Nephron (organoid): ENCODE results near the gene LHFPL4.
"Not testable (repeated sequence)": the region's sequence is repeated elsewhere in the genome, so short reads cannot be mapped to it uniquely, and the experiment has no call there.

ENCODE experiments used
- H3K27ac Mint-ChIP-seq, 3 experiments: 2 replicates each; pipeline ENCODE4 v1.8.0; 2020; ENCODE audit warnings: mixed read lengths in 3 of 3, mild to moderate bottlenecking in 2 of 3, moderate library complexity in 1 of 3
- H3K27me3 Mint-ChIP-seq: 2 replicates; pipeline ENCODE4 v1.8.0; 2021; ENCODE audit warnings: low read depth, mild to moderate bottlenecking, moderate library complexity, mixed read lengths
- H3K36me3 Mint-ChIP-seq: 2 replicates; pipeline ENCODE4 v1.8.0; 2020; ENCODE audit warnings: low read depth, mixed read lengths
- H3K4me1 Mint-ChIP-seq: 2 replicates; pipeline ENCODE4 v1.8.0; 2020; ENCODE audit warnings: mixed read lengths
- H3K4me3 Mint-ChIP-seq, 3 experiments: 2 replicates each; pipeline ENCODE4 v1.8.0; 2020; ENCODE audit warnings: mild to moderate bottlenecking in 3 of 3, mixed read lengths in 3 of 3, moderate library complexity in 2 of 3
- H3K9me3 Mint-ChIP-seq: 2 replicates; pipeline ENCODE4 v1.8.0; 2020; ENCODE audit warnings: mixed read lengths
- CTCF ChIP-seq, 3 experiments: fragments of 200-600 bp; sonication (generic); IDR thresholded peaks; one replicate each; pipeline ENCODE4 v1.5.0; 2021; ENCODE audit warnings: antibody characterized with exemption in 3 of 3; ENCODE audit not compliant: unreplicated experiment in 3 of 3

LHFPL4 gene

GRCh38 chr3:9569054-9569453, 15.4 kb upstream of the LHFPL4 start:
- Mint-ChIP-seq H3K4me1 (no peaks in the 10 kb centered on the region), H3K4me3 (no peak overlapping the region), H3K27me3 (peaks cover 6% of the 10 kb centered on the region), H3K27ac (no peak overlapping the region), H3K9me3 (peaks cover 18% of the 10 kb centered on the region), H3K36me3 (no peaks in the 10 kb centered on the region)
- TF ChIP-seq CTCF (IDR thresholded peaks at IDR 0.05; ENCODE audit: unreplicated experiment in 3 of 3) = no peak

GRCh38 chr3:9565316-9565715, 11.7 kb upstream of the LHFPL4 start:
- Mint-ChIP-seq H3K36me3 (no peaks in the 10 kb centered on the region), H3K4me3 (no peak overlapping the region), H3K27me3 (no peaks in the 10 kb centered on the region), H3K27ac (no peak overlapping the region), H3K9me3 (peaks cover 20% of the 10 kb centered on the region), H3K4me1 (no peaks in the 10 kb centered on the region)
- no peak for TF ChIP-seq CTCF (IDR thresholded peaks at IDR 0.05; ENCODE audit: unreplicated experiment in 3 of 3)

GRCh38 chr3:9563851-9564250, 10.2 kb upstream of the LHFPL4 start:
- no peak for TF ChIP-seq CTCF (IDR thresholded peaks at IDR 0.05; ENCODE audit: unreplicated experiment in 3 of 3)
- H3K27ac Mint-ChIP-seq = no peak overlapping the region
- H3K4me1 Mint-ChIP-seq = no peaks in the 10 kb centered on the region
- no peaks in the 10 kb centered on the region for H3K36me3 Mint-ChIP-seq
- H3K4me3 Mint-ChIP-seq = no peak overlapping the region
- peaks cover 20% of the 10 kb centered on the region for H3K9me3 Mint-ChIP-seq
- no peaks in the 10 kb centered on the region for H3K27me3 Mint-ChIP-seq

DNA sequence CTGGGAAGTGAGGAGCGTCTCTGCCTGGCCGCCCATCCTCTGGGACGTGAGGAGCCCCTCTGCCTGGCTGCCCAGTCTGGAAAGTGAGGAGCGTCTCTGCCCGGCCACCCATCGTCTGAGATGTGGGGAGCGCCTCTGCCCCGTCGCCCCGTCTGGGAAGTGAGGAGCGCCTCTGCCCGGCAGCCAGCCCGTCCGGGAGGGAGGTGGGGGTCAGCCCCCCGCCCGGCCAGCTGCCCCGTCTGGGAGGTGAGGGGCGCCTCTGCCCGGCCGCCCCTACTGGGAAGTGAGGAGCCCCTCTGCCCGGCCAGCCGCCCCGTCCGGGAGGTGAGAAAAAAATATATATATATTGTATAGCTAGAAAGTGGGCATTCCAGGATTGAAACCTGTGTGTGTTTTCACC, 6.4 kb upstream of the LHFPL4 start:
- H3K27me3 Mint-ChIP-seq = peaks cover 26% of the 10 kb centered on the region
- H3K36me3 Mint-ChIP-seq, H3K9me3 Mint-ChIP-seq, H3K4me3 Mint-ChIP-seq, H3K27ac Mint-ChIP-seq, H3K4me1 Mint-ChIP-seq: not testable (repeated sequence)

GRCh38 chr3:9553948-9554513, 409 bp upstream of the LHFPL4 start:
- TF ChIP-seq CTCF (IDR thresholded peaks at IDR 0.05; ENCODE audit: unreplicated experiment in 3 of 3) = no peak
- no peaks in the 10 kb centered on the region for H3K9me3 Mint-ChIP-seq
- no peak overlapping the region for H3K27ac Mint-ChIP-seq
- H3K27me3 Mint-ChIP-seq = peaks cover 68% of the 10 kb centered on the region
- no peaks in the 10 kb centered on the region for H3K36me3 Mint-ChIP-seq
- H3K4me3 Mint-ChIP-seq = no peak overlapping the region
- H3K4me1 Mint-ChIP-seq = peaks cover 4% of the 10 kb centered on the region

DNA sequence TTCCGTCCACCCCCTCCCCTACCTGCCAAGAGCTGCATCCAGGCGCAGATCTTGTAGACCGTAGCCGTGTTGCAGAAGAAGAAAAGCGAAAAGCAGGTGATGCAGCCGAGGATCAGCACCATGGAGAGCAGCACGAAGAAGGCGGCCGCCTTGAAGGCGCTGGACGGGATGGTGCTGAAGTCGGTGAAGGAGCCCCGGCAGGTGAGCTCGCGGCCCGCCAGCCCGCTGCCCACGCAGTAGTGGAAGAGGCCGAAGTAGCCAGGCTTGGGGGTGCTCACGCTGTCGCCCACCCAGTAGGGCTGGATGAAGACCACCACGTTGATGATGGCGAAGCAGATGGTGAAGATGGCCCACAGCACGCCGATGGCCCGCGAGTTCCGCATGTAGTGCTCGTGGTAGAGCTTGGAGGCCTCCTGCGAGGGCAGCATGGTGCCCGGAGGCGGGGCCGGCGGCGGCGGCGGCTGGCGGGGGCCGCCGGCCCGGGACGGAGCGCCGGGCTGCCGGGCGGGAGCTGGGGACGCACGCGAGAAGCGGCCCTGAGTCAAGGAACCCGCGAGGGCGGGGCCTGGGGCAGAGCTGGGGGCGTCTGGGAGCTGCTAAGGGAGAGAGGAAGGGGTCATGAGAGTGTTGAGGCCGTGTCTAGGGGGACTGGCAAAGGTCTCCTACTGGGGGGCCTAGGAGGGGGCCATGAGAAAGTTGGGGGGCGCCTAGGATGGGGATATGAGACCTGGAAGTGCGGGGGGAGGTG, 1.2 kb downstream of the LHFPL4 start:
- peaks cover 4% of the 10 kb centered on the region for H3K4me1 Mint-ChIP-seq
- no peaks in the 10 kb centered on the region for H3K9me3 Mint-ChIP-seq
- no peak overlapping the region for H3K27ac Mint-ChIP-seq
- H3K36me3 Mint-ChIP-seq = no peaks in the 10 kb centered on the region
- peaks cover 78% of the 10 kb centered on the region for H3K27me3 Mint-ChIP-seq
- peak overlapping the region in 2 of 3 experiments; percentile 46 to 55 for H3K4me3 Mint-ChIP-seq
- no peak for TF ChIP-seq CTCF (IDR thresholded peaks at IDR 0.05; ENCODE audit: unreplicated experiment in 3 of 3)
